Retinal pigment epithelial cell (primary cell): Measurements from ENCODE around the gene FKRP.
A peak's percentile ranks its signal among the peaks of the same experiment; 100 is the strongest.

Source experiments
- DNase-seq: peaks from one replicate; pipeline ENCODE4 v3.0.0-alpha.2; 2010; ENCODE audit warnings: low read depth
- H3K4me3 ChIP-seq: 2 replicates; pipeline ENCODE4 v1.5.1; 2011; ENCODE audit warnings: mild to moderate bottlenecking, low read length, control low read depth, moderate library complexity
- CTCF ChIP-seq: conservative IDR thresholded peaks from 2 replicates; pipeline ENCODE4 v1.5.1; 2011; ENCODE audit warnings: low read depth, low read length, control low read depth, inconsistent platforms

Gene FKRP

GRCh38 chr19:46783670-46784069 lies 37.8 kb downstream of the FKRP start:
- DNase-seq = no peak
- H3K4me3 ChIP-seq = no peak overlapping the region
- no peak for TF ChIP-seq CTCF

- TF ChIP-seq CTCF = peak; percentile 51
- DNase-seq = no peak
- H3K4me3 ChIP-seq = peak overlapping the region; percentile 13
Measured at GRCh38 chr19:46784262-46785053, 38.6 kb downstream of the FKRP start.

- DNase-seq = no peak
- H3K4me3 ChIP-seq = peak overlapping the region; percentile 70
- TF ChIP-seq CTCF = no peak
Measured at GRCh38 chr19:46785054-46785979, 39.5 kb downstream of the FKRP start.

GRCh38 chr19:46785980-46786235 lies 40.1 kb downstream of the FKRP start:
- TF ChIP-seq CTCF = no peak
- no peak for DNase-seq
- H3K4me3 ChIP-seq = peak overlapping the region; percentile 70

- TF ChIP-seq CTCF = no peak
- H3K4me3 ChIP-seq = peak overlapping the region; percentile 70
- DNase-seq = peak; percentile 64
Measured at GRCh38 chr19:46786236-46787039, 40.6 kb downstream of the FKRP start.

GRCh38 chr19:46787040-46787330 lies 41.1 kb downstream of the FKRP start:
- TF ChIP-seq CTCF = no peak
- no peak for DNase-seq
- peak overlapping the region; percentile 70 for H3K4me3 ChIP-seq
